ENCODE measurements around the gene SYCP2L. TPM values are rescaled to one million over a fixed set of nuclear protein-coding genes. Genes with fewer than 3 reads are reported as not detected.
"Not testable (repeated sequence)": the region's sequence is repeated elsewhere in the genome, so short reads cannot be mapped to it uniquely, and the experiment has no call there.

Gene SYCP2L
- total and polyA plus RNA-seq, 4 donors = 0.49 to 5.3 (median 0.69) TPM

GRCh38 chr6:10850728-10851127 is 36.1 kb upstream of the SYCP2L start:
- H3K4me3 ChIP-seq = no peak overlapping the region
- TF ChIP-seq, protein P1, sequence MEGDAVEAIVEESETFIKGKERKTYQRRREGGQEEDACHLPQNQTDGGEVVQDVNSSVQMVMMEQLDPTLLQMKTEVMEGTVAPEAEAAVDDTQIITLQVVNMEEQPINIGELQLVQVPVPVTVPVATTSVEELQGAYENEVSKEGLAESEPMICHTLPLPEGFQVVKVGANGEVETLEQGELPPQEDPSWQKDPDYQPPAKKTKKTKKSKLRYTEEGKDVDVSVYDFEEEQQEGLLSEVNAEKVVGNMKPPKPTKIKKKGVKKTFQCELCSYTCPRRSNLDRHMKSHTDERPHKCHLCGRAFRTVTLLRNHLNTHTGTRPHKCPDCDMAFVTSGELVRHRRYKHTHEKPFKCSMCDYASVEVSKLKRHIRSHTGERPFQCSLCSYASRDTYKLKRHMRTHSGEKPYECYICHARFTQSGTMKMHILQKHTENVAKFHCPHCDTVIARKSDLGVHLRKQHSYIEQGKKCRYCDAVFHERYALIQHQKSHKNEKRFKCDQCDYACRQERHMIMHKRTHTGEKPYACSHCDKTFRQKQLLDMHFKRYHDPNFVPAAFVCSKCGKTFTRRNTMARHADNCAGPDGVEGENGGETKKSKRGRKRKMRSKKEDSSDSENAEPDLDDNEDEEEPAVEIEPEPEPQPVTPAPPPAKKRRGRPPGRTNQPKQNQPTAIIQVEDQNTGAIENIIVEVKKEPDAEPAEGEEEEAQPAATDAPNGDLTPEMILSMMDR (IDR thresholded peaks at IDR 0.05; ENCODE audit: control extremely low read depth, extremely low read depth) = no peak
- no peak overlapping the region for H3K27ac ChIP-seq (ENCODE audit: low read depth in 1 of 2, low read length in 1 of 2)
- ATAC-seq (ENCODE audit: insufficient read depth, low FRiP score) (no peak), DNase-seq (no peak)
- H3K36me3 ChIP-seq (ENCODE audit: control insufficient read depth in 4 of 4, insufficient read depth in 4 of 4, low read length in 4 of 4) = no peaks in the 10 kb centered on the region
- no peaks in the 10 kb centered on the region for H3K4me1 ChIP-seq (ENCODE audit: control insufficient read depth in 5 of 5, insufficient read depth in 5 of 5, low read length in 5 of 5)
- no peaks in the 10 kb centered on the region for H3K27me3 ChIP-seq (ENCODE audit: control insufficient read depth in 3 of 3, insufficient read depth in 3 of 3, low read length in 2 of 3)
- no peak overlapping the region for H3K9ac ChIP-seq (ENCODE audit: insufficient read depth in 1 of 2, low read length in 2 of 2)
- WGBS, 2 donors = 53 to 60% methylated on average over 7 of the region's 7 CpGs
- H3K9me3 ChIP-seq (ENCODE audit: control insufficient read depth in 4 of 4, insufficient read depth in 3 of 4, low read length in 3 of 4) = peaks cover 0 to 2% (median 0%) of the 10 kb centered on the region in 4 donors

DNA sequence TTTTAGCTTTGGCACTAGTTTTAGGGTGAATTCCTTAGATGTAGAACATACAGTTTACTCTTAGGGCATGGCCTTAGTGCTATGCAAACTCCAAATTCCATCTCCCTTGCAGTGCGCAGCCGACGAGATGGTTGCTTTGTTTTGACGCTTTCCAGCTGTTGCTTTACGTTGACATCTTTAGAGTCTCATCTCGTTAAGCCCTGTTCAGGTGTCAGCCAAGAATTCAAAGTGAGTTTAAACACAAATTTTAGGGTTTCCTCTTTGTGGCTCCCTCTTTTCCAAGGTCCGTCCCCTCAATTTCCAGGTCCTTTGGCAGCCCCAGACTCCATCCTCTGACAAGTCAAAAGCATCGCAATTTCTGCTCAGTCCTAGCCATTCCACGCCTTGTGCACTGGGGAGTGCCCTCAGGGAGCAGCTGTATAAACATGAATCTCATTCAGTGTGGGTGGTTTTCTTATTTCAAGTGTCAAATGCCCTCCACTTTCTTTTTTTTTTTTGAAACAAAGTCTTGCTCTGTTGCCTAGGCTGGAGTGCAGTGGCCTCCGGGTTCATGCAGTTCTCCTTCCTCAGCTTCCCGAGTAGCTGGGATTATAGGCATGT is 34.4 kb upstream of the SYCP2L start:
- Histone ChIP-seq H3K27me3 (ENCODE audit: control insufficient read depth in 3 of 3, insufficient read depth in 3 of 3, low read length in 2 of 3) (no peaks in the 10 kb centered on the region), H3K9me3 (ENCODE audit: control insufficient read depth in 4 of 4, insufficient read depth in 3 of 4, low read length in 3 of 4) (peaks cover 0 to 2% (median 0%) of the 10 kb centered on the region in 4 donors), H3K9ac (ENCODE audit: insufficient read depth in 1 of 2, low read length in 2 of 2) (no peak overlapping the region), H3K27ac (ENCODE audit: low read depth in 1 of 2, low read length in 1 of 2) (no peak overlapping the region), H3K4me1 (ENCODE audit: control insufficient read depth in 5 of 5, insufficient read depth in 5 of 5, low read length in 5 of 5) (no peaks in the 10 kb centered on the region), H3K36me3 (ENCODE audit: control insufficient read depth in 4 of 4, insufficient read depth in 4 of 4, low read length in 4 of 4) (no peaks in the 10 kb centered on the region), H3K4me3 (no peak overlapping the region)
- 78 to 87% methylated on average over 11 of the region's 11 CpGs for WGBS, 2 donors
- peak in 2 of 3 donors; percentile 14 to 33 for DNase-seq
- TF ChIP-seq, protein P1 (IDR thresholded peaks at IDR 0.05; ENCODE audit: control extremely low read depth, extremely low read depth) = no peak
- ATAC-seq (ENCODE audit: insufficient read depth, low FRiP score) = no peak

GRCh38 chr6:10853849-10854300 is 33.0 kb upstream of the SYCP2L start:
- not testable (repeated sequence) for H3K4me1 ChIP-seq (ENCODE audit: control insufficient read depth in 5 of 5, insufficient read depth in 5 of 5, low read length in 5 of 5); H3K27me3 ChIP-seq (ENCODE audit: control insufficient read depth in 3 of 3, insufficient read depth in 3 of 3, low read length in 2 of 3); H3K4me3 ChIP-seq; H3K36me3 ChIP-seq (ENCODE audit: control insufficient read depth in 4 of 4, insufficient read depth in 4 of 4, low read length in 4 of 4); DNase-seq; H3K9ac ChIP-seq (ENCODE audit: insufficient read depth in 1 of 2, low read length in 2 of 2); H3K9me3 ChIP-seq (ENCODE audit: control insufficient read depth in 4 of 4, insufficient read depth in 3 of 4, low read length in 3 of 4); ATAC-seq (ENCODE audit: insufficient read depth, low FRiP score); H3K27ac ChIP-seq (ENCODE audit: low read depth in 1 of 2, low read length in 1 of 2)
- 74 to 75% methylated on average over 6 of the region's 6 CpGs for WGBS, 2 donors

DNA sequence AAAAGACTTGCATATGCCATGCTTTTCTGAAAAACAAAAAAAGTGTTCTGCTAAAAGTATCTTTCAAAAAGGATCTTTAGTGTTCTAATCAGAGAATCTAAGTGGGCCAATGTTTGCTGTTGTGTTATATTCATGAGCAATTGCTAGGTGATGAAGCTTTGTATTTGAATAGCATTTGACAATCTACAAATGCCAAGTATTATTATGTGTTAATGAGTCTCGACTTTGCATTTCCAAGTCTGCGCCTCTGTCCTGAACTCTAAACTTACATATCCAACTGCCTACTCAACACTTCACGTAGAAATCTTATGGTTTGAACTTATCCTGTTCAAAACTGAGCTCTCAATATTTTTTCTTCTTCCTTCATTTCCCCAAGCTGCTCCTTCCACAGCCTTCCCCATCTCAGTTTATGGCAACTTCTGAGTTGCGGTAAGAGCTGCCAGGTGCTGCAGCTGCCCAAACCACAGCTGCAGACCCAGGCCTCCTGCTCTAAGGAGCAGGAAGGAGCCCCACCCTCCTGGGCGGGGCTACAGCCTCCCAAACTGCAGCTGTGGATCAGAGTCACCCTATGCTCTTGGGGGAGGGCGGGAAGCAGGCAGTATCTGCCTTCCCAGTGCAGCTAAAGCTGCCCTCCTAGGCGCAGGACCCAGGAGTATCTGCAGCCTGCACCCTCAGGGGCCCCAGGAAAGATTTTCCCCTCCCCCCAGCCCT is 31.8 kb upstream of the SYCP2L start:
- TF ChIP-seq, protein P1 (IDR thresholded peaks at IDR 0.05; ENCODE audit: control extremely low read depth, extremely low read depth) = no peak
- peaks cover 0 to 2% (median 0%) of the 10 kb centered on the region in 4 donors for H3K9me3 ChIP-seq (ENCODE audit: control insufficient read depth in 4 of 4, insufficient read depth in 3 of 4, low read length in 3 of 4)
- no peak for DNase-seq

More for the DNA sequence above, 31.8 kb upstream of the SYCP2L start:
- 82 to 89% methylated on average over 7 of the region's 7 CpGs for WGBS, 2 donors
- no peak overlapping the region for H3K27ac ChIP-seq (ENCODE audit: low read depth in 1 of 2, low read length in 1 of 2)
- no peaks in the 10 kb centered on the region for H3K36me3 ChIP-seq (ENCODE audit: control insufficient read depth in 4 of 4, insufficient read depth in 4 of 4, low read length in 4 of 4)
- no peaks in the 10 kb centered on the region for H3K4me1 ChIP-seq (ENCODE audit: control insufficient read depth in 5 of 5, insufficient read depth in 5 of 5, low read length in 5 of 5)
- H3K27me3 ChIP-seq (ENCODE audit: control insufficient read depth in 3 of 3, insufficient read depth in 3 of 3, low read length in 2 of 3) = no peaks in the 10 kb centered on the region
- no peak for ATAC-seq (ENCODE audit: insufficient read depth, low FRiP score)
- no peak overlapping the region for H3K4me3 ChIP-seq
- H3K9ac ChIP-seq (ENCODE audit: insufficient read depth in 1 of 2, low read length in 2 of 2) = no peak overlapping the region
